ENCODE measurements around the gene LRP1B.

The LRP1B gene

DNA sequence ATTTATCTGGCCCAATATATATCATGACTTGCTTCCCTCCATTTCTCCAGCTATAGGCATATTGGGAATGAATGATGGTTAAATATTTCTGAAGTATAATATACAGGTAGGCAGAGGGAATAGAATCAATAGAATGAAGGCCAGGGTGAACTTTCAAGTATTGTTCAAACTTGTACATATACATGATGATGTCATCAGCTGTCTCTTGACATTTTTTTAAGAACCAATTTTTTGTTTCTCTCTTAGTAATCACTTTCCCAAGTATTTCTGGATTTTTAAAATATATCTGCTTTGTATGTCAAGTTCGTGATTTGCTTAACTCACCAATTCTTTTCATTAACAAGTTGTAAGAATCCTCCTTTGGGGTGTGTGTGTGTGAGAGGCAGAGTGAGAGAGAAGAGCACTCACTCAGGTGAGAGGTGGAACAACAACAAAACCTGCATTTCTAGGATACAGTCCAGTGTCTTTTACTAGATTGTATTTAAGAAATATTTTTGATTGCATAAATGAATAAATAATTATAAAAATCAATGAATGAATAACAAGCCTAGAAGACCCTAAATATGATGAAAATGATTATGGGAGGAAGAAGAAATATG lies 1239.1 kb downstream of the LRP1B start:
- TF ChIP-seq TEAD4 (IDR thresholded peaks at IDR 0.05) (no peak), FOXM1 (IDR thresholded peaks at IDR 0.05; ENCODE audit: borderline replicate concordance, low read depth) (no peak), RAD21 (IDR thresholded peaks at IDR 0.05; ENCODE audit: low read depth) (peak; percentile 23; the same call in 1 of the 2 replicates), CREB1 (IDR thresholded peaks at IDR 0.05; ENCODE audit: low read depth) (no peak), EP300 (IDR thresholded peaks at IDR 0.05; ENCODE audit: borderline replicate concordance) (no peak)

GRCh38 chr2:140882671-140883620 lies 1247.9 kb downstream of the LRP1B start:
- TF ChIP-seq CREB1 (IDR thresholded peaks at IDR 0.05; ENCODE audit: low read depth) = no peak
- no peak for TF ChIP-seq RAD21 (IDR thresholded peaks at IDR 0.05; ENCODE audit: low read depth)
- no peak for TF ChIP-seq USF1 (IDR thresholded peaks at IDR 0.05)
- TF ChIP-seq, protein P1, sequence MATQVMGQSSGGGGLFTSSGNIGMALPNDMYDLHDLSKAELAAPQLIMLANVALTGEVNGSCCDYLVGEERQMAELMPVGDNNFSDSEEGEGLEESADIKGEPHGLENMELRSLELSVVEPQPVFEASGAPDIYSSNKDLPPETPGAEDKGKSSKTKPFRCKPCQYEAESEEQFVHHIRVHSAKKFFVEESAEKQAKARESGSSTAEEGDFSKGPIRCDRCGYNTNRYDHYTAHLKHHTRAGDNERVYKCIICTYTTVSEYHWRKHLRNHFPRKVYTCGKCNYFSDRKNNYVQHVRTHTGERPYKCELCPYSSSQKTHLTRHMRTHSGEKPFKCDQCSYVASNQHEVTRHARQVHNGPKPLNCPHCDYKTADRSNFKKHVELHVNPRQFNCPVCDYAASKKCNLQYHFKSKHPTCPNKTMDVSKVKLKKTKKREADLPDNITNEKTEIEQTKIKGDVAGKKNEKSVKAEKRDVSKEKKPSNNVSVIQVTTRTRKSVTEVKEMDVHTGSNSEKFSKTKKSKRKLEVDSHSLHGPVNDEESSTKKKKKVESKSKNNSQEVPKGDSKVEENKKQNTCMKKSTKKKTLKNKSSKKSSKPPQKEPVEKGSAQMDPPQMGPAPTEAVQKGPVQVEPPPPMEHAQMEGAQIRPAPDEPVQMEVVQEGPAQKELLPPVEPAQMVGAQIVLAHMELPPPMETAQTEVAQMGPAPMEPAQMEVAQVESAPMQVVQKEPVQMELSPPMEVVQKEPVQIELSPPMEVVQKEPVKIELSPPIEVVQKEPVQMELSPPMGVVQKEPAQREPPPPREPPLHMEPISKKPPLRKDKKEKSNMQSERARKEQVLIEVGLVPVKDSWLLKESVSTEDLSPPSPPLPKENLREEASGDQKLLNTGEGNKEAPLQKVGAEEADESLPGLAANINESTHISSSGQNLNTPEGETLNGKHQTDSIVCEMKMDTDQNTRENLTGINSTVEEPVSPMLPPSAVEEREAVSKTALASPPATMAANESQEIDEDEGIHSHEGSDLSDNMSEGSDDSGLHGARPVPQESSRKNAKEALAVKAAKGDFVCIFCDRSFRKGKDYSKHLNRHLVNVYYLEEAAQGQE (IDR thresholded peaks at IDR 0.05; ENCODE audit: low read depth) = no peak
- no peak for TF ChIP-seq FOXM1 (IDR thresholded peaks at IDR 0.05; ENCODE audit: borderline replicate concordance, low read depth)
- no peak for TF ChIP-seq TAF1 (IDR thresholded peaks at IDR 0.05; ENCODE audit: low read depth)
- no peak for TF ChIP-seq EP300 (IDR thresholded peaks at IDR 0.05; ENCODE audit: borderline replicate concordance)
- TF ChIP-seq YY1 (IDR thresholded peaks at IDR 0.05; ENCODE audit: low read depth) = no peak
- no peak for TF ChIP-seq CEBPB (IDR thresholded peaks at IDR 0.05)
- TF ChIP-seq ZBTB7A (IDR thresholded peaks at IDR 0.05; ENCODE audit: low read depth) = no peak
- TF ChIP-seq TEAD4 (IDR thresholded peaks at IDR 0.05) = no peak
- no peak for TF ChIP-seq TCF12 (IDR thresholded peaks at IDR 0.05; ENCODE audit: low read depth)
- no peak for TF ChIP-seq NFIC (IDR thresholded peaks at IDR 0.05)
- no peak for TF ChIP-seq EGR1 (IDR thresholded peaks at IDR 0.05)

DNA sequence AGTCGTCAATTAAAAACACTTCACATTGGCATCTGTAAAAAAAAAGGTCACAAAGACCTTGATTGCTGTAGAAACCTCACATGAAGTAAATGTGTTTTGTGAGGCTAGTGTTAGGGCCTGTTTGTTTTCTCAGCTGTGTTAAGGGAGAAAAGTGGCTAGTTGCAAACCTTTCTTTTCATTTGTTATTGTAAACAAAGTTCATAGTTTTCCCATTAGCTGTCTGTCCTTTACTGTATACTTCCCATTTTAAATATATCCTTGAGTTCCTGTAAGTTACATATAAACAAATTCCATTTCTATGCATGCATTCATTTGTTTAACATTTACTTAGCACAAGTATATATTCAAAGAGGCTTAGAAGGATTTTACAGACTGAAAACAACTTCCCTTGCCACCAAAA lies 1250.2 kb downstream of the LRP1B start:
- TF ChIP-seq RAD21 (IDR thresholded peaks at IDR 0.05; ENCODE audit: low read depth) = no peak
- TF ChIP-seq EGR1 (IDR thresholded peaks at IDR 0.05) = no peak
- TF ChIP-seq YY1 (IDR thresholded peaks at IDR 0.05; ENCODE audit: low read depth) = no peak
- no peak for TF ChIP-seq NFIC (IDR thresholded peaks at IDR 0.05)
- TF ChIP-seq USF1 (IDR thresholded peaks at IDR 0.05) = no peak
- no peak for TF ChIP-seq EP300 (IDR thresholded peaks at IDR 0.05; ENCODE audit: borderline replicate concordance)
- TF ChIP-seq, protein P1 (IDR thresholded peaks at IDR 0.05; ENCODE audit: low read depth) = no peak
- TF ChIP-seq, protein P2, sequence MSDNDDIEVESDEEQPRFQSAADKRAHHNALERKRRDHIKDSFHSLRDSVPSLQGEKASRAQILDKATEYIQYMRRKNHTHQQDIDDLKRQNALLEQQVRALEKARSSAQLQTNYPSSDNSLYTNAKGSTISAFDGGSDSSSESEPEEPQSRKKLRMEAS (IDR thresholded peaks at IDR 0.05) = no peak
- TF ChIP-seq CREB1 (IDR thresholded peaks at IDR 0.05; ENCODE audit: low read depth) = no peak
- TF ChIP-seq ZBTB7A (IDR thresholded peaks at IDR 0.05; ENCODE audit: low read depth) = no peak
- TF ChIP-seq TAF1 (IDR thresholded peaks at IDR 0.05; ENCODE audit: low read depth) = no peak
- TF ChIP-seq CEBPB (IDR thresholded peaks at IDR 0.05) = no peak
- TF ChIP-seq TEAD4 (IDR thresholded peaks at IDR 0.05) = no peak
- TF ChIP-seq TCF12 (IDR thresholded peaks at IDR 0.05; ENCODE audit: low read depth) = no peak
- TF ChIP-seq FOXM1 (IDR thresholded peaks at IDR 0.05; ENCODE audit: borderline replicate concordance, low read depth) = no peak

- no peak for TF ChIP-seq FOXM1 (IDR thresholded peaks at IDR 0.05; ENCODE audit: borderline replicate concordance, low read depth)
- TF ChIP-seq, protein P2 (IDR thresholded peaks at IDR 0.05) = no peak
These were observed 1254.8 kb downstream of the LRP1B start for GRCh38 chr2:140876015-140876414.

- no peak for TF ChIP-seq ZBTB7A (IDR thresholded peaks at IDR 0.05; ENCODE audit: low read depth)
- no peak for TF ChIP-seq YY1 (IDR thresholded peaks at IDR 0.05; ENCODE audit: low read depth)
- no peak for TF ChIP-seq RAD21 (IDR thresholded peaks at IDR 0.05; ENCODE audit: low read depth)
These were observed 1256.8 kb downstream of the LRP1B start for GRCh38 chr2:140873915-140874531.

Data from Ishikawa (cell line).